Thyroid gland (tissue), 4 donors: ENCODE results near the gene CCDC85B. TPM values are rescaled to one million over a fixed set of nuclear protein-coding genes. Genes with fewer than 3 reads are reported as not detected.

Experiments used
- DNase-seq, 2 donors: peaks; one replicate each; pipeline ENCODE4 v3.0.0-alpha.2; 2019
- H3K27ac ChIP-seq, 3 donors: fragments of 200-600 bp; sonication (generic); 1 replicate in 2 of 3; 2 replicates in 1 of 3; pipeline ENCODE4 v1.5.1; 2016 to 2019; ENCODE audit warnings: mild to moderate bottlenecking in 1 of 3, moderate library complexity in 1 of 3
- H3K27me3 ChIP-seq: fragments of 200-600 bp; sonication (generic); one replicate; pipeline ENCODE4 v1.5.1; 2019
- H3K36me3 ChIP-seq, 2 donors: fragments of 200-600 bp; sonication (generic); one replicate each; pipeline ENCODE4 v1.5.1; 2016 to 2019
- H3K4me1 ChIP-seq, 2 donors: fragments of 200-600 bp; sonication (generic); one replicate each; pipeline ENCODE4 v1.5.1; 2017 to 2019
- H3K4me3 ChIP-seq, 3 donors: fragments of 200-600 bp; sonication (generic); replicated peaks in 1 of 3; 1 replicate in 2 of 3; 2 replicates in 1 of 3; pipeline ENCODE4 v1.5.1; 2016; ENCODE audit warnings: mild to moderate bottlenecking in 1 of 3
- H3K9me3 ChIP-seq: fragments of 200-600 bp; sonication (generic); one replicate; pipeline ENCODE4 v1.5.1; 2017
- CTCF ChIP-seq, 6 experiments: fragments of 200-600 bp in 3 of 6; fragments of 450-650 bp in 3 of 6; sonication (generic) in 3 of 6; IDR thresholded peaks; one replicate each; pipeline ENCODE4 v1.5.1; 2016 to 2019; ENCODE audit warnings: antibody characterized with exemption in 6 of 6, mild to moderate bottlenecking in 2 of 6, inconsistent platforms in 1 of 6, moderate library complexity in 1 of 6
- POLR2A ChIP-seq, 2 donors: fragments of 450-650 bp; IDR thresholded peaks; one replicate each; pipeline ENCODE4 v1.6.1; 2017; ENCODE audit warnings: antibody characterized with exemption in 2 of 2, mild to moderate bottlenecking in 2 of 2, moderate library complexity in 1 of 2
- WGBS, 2 donors: methylation state at CpG; one replicate each; pipeline ENCODE4 v1.1.5; 2017; 5-methylcytosine and 5-hydroxymethylcytosine counted together
- intact Hi-C: fragments of 100-400 bp; cut with DNase I; formaldehyde crosslinking; loops from one replicate; pipeline ENCODE4 v1.15.1; 2023
- total RNA-seq, 4 donors: library from RNA; depleted of rRNA; stranded (reverse); fragments of >200 nt; gene quantifications; one replicate each; pipeline ENCODE4 v1.2.3, GENCODE V29; 2016

Gene CCDC85B
- total RNA-seq, 4 donors from 2014 or later, result 29.8 to 73.8 (median 42.9) TPM

GRCh38 chr11:65912845-65913244 is 22.4 kb downstream of the CCDC85B start:
- no peaks in the 10 kb centered on the region for H3K27me3 ChIP-seq
- intact Hi-C loops, result no loop called here
- peaks cover 11 to 40% of the 10 kb centered on the region in 2 donors for H3K4me1 ChIP-seq
- WGBS, 2 donors, result 67 to 70% methylated on average over 4 of the region's 4 CpGs
- no peak for TF ChIP-seq POLR2A (IDR thresholded peaks at IDR 0.05)
- TF ChIP-seq CTCF (IDR thresholded peaks at IDR 0.05), result no peak
- no peak overlapping the region for H3K27ac ChIP-seq
- no peak overlapping the region for H3K4me3 ChIP-seq
- DNase-seq, result no peak
- H3K9me3 ChIP-seq, result no peaks in the 10 kb centered on the region
- H3K36me3 ChIP-seq, result no peaks in the 10 kb centered on the region

- TF ChIP-seq POLR2A (IDR thresholded peaks at IDR 0.05), result no peak
- no peak for TF ChIP-seq CTCF (IDR thresholded peaks at IDR 0.05)
- Histone ChIP-seq H3K4me3 (no peak overlapping the region), H3K4me1 (peaks cover 18 to 47% of the 10 kb centered on the region in 2 donors), H3K36me3 (no peaks in the 10 kb centered on the region), H3K27me3 (no peaks in the 10 kb centered on the region), H3K9me3 (no peaks in the 10 kb centered on the region), H3K27ac (peak overlapping the region in 2 of 3 donors; percentile 46 to 73)
- intact Hi-C loops, result loop anchor here (5.0 kb wide), 1 partner anchor 47 kb away; the partner anchor contains the start of gene SART1
- DNase-seq, result no peak
- 54 to 56% methylated on average over 9 to 10 of the region's 10 CpGs for WGBS, 2 donors
Measured at GRCh38 chr11:65915101-65915820, 24.8 kb downstream of the CCDC85B start.

GRCh38 chr11:65915821-65916251 is 25.4 kb downstream of the CCDC85B start:
- intact Hi-C loops, result loop anchor here (5.0 kb wide), 1 partner anchor 46 kb away; the partner anchor contains the start of gene SART1
- no peaks in the 10 kb centered on the region for H3K27me3 ChIP-seq
- peak overlapping the region in 2 of 3 donors; percentile 46 to 73 for H3K27ac ChIP-seq
- WGBS, 2 donors, result 45 to 56% methylated on average over 11 to 13 of the region's 13 CpGs
- no peaks in the 10 kb centered on the region for H3K9me3 ChIP-seq
- H3K36me3 ChIP-seq, result no peaks in the 10 kb centered on the region
- H3K4me3 ChIP-seq, result no peak overlapping the region
- TF ChIP-seq POLR2A (IDR thresholded peaks at IDR 0.05) (no peak), CTCF (IDR thresholded peaks at IDR 0.05) (no peak)
- peaks cover 24 to 52% of the 10 kb centered on the region in 2 donors for H3K4me1 ChIP-seq
- peak in 1 of 2 donors; percentile 42 for DNase-seq

GRCh38 chr11:65916391-65916790 is 25.9 kb downstream of the CCDC85B start:
- Histone ChIP-seq H3K4me3 (no peak overlapping the region), H3K36me3 (no peaks in the 10 kb centered on the region), H3K27ac (peak overlapping the region in 2 of 3 donors; percentile 46 to 73), H3K4me1 (peaks cover 27 to 56% of the 10 kb centered on the region in 2 donors), H3K9me3 (no peaks in the 10 kb centered on the region), H3K27me3 (no peaks in the 10 kb centered on the region)
- no peak for TF ChIP-seq CTCF (IDR thresholded peaks at IDR 0.05)
- no peak for TF ChIP-seq POLR2A (IDR thresholded peaks at IDR 0.05)
- no peak for DNase-seq
- intact Hi-C loops, result loop anchor here (5.0 kb wide), 1 partner anchor 46 kb away; the partner anchor contains the start of gene SART1
- WGBS, 2 donors, result 86 to 92% methylated on average over 7 of the region's 7 CpGs

GRCh38 chr11:65917077-65917433 is 26.6 kb downstream of the CCDC85B start:
- Histone ChIP-seq H3K36me3 (peaks cover 0 to 3% of the 10 kb centered on the region in 2 donors), H3K4me3 (peak overlapping the region in 1 of 3 donors; percentile 84), H3K27me3 (no peaks in the 10 kb centered on the region), H3K4me1 (peaks cover 27 to 50% of the 10 kb centered on the region in 2 donors), H3K9me3 (no peaks in the 10 kb centered on the region), H3K27ac (peak overlapping the region in 1 of 3 donors; percentile 73)
- no peak for DNase-seq
- WGBS, 2 donors, result 96 to 100% methylated on average over 3 of the region's 3 CpGs
- intact Hi-C loops, result loop anchor here (5.0 kb wide), 1 partner anchor 45 kb away; the partner anchor contains the start of gene SART1
- TF ChIP-seq CTCF (IDR thresholded peaks at IDR 0.05), result no peak
- no peak for TF ChIP-seq POLR2A (IDR thresholded peaks at IDR 0.05)
